Neutrophil (primary cell): ENCODE results near the gene PTPRN2.

ENCODE experiments used
- H3K27ac ChIP-seq: fragments of 200-600 bp; sonication (generic); 2 replicates; pipeline ENCODE4 v1.5.1; 2016; ENCODE audit warnings: mild to moderate bottlenecking, moderate library complexity
- H3K27me3 ChIP-seq: fragments of 200-600 bp; sonication (generic); 2 replicates; pipeline ENCODE4 v1.6.0; 2016; ENCODE audit warnings: mild to moderate bottlenecking
- H3K36me3 ChIP-seq: fragments of 200-600 bp; sonication (generic); 2 replicates; pipeline ENCODE4 v1.5.1; 2017
- H3K4me1 ChIP-seq, 2 experiments: fragments of 200-600 bp in 1 of 2; sonication (generic) in 1 of 2; 1 replicate in 1 of 2; 2 replicates in 1 of 2; pipeline versions ENCODE4 v1.5.1 to v1.6.1; 2013 to 2016; ENCODE audit warnings: low read depth in 1 of 2, low read length in 1 of 2, mild to moderate bottlenecking in 1 of 2, moderate library complexity in 1 of 2; ENCODE audit not compliant: control insufficient read depth in 1 of 2, insufficient read depth in 1 of 2
- H3K4me3 ChIP-seq, 2 experiments: fragments of 200-600 bp in 1 of 2; sonication (generic) in 1 of 2; 1 replicate in 1 of 2; 2 replicates in 1 of 2; pipeline ENCODE4 v1.5.1; 2013 to 2016; ENCODE audit warnings: low read depth in 1 of 2, low read length in 1 of 2, mild to moderate bottlenecking in 1 of 2, moderate library complexity in 1 of 2
- H3K9me3 ChIP-seq: fragments of 200-600 bp; sonication (generic); 2 replicates; pipeline ENCODE4 v1.5.1; 2016
- TF ChIP-seq, protein P1 (sequence below): fragments of 200-600 bp; sonication (generic); IDR thresholded peaks from 2 replicates; pipeline ENCODE4 v1.5.1; 2016; ENCODE audit warnings: antibody characterized with exemption

The PTPRN2 gene

DNA sequence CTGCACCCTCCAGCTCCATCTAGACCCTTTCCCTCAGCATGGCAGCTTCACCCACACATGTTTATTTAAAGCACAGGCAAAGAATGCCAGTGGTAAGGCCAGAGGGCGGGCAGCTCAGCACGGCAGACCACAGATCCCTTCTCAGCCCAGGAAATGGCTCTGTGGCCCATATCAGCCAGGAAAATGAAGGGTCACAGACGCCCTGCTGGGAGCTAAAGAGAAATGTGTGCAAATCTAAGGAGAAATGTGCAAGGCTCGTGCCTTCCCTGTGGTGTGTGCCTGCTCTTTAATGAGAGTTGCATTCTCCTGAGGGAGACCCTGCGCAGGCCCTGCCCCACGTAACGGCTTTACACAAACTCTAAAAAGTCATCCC lies 23.0 kb downstream of the PTPRN2 start:
- TF ChIP-seq, protein P1, sequence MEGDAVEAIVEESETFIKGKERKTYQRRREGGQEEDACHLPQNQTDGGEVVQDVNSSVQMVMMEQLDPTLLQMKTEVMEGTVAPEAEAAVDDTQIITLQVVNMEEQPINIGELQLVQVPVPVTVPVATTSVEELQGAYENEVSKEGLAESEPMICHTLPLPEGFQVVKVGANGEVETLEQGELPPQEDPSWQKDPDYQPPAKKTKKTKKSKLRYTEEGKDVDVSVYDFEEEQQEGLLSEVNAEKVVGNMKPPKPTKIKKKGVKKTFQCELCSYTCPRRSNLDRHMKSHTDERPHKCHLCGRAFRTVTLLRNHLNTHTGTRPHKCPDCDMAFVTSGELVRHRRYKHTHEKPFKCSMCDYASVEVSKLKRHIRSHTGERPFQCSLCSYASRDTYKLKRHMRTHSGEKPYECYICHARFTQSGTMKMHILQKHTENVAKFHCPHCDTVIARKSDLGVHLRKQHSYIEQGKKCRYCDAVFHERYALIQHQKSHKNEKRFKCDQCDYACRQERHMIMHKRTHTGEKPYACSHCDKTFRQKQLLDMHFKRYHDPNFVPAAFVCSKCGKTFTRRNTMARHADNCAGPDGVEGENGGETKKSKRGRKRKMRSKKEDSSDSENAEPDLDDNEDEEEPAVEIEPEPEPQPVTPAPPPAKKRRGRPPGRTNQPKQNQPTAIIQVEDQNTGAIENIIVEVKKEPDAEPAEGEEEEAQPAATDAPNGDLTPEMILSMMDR = no peak
- Histone ChIP-seq H3K4me1 (no peaks in the 10 kb centered on the region), H3K9me3 (no peaks in the 10 kb centered on the region), H3K27ac (no peak overlapping the region), H3K36me3 (no peaks in the 10 kb centered on the region), H3K4me3 (no peak overlapping the region), H3K27me3 (peaks cover 71% of the 10 kb centered on the region)

- TF ChIP-seq, protein P1 = no peak
- H3K4me3 ChIP-seq = no peak overlapping the region
- H3K4me1 ChIP-seq = no peaks in the 10 kb centered on the region
- no peak overlapping the region for H3K27ac ChIP-seq
- peaks cover 65% of the 10 kb centered on the region for H3K27me3 ChIP-seq
- H3K9me3 ChIP-seq = no peaks in the 10 kb centered on the region
- H3K36me3 ChIP-seq = no peaks in the 10 kb centered on the region
These were observed 23.5 kb downstream of the PTPRN2 start for GRCh38 chr7:158563911-158564662.

DNA sequence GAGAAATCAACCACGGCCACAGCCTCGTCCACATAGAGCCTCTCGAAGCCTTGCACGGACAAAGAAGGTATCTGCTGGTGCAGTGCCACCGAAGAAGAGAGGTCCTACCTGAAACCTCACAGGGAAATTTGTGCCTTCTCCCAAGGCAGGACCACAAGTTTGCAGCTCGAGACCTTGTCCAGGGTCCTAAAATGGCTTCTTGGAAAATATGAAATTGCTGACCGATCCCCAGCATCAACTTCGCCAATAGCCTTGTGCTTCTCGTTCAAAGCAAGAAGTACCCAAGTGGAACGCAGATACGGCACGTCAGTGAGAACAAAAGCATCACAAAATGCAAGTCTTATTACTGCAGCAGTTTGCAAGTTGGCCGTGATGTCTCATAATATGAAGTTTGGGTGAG lies 24.6 kb downstream of the PTPRN2 start:
- H3K27ac ChIP-seq = no peak overlapping the region
- no peak overlapping the region for H3K4me3 ChIP-seq
- H3K36me3 ChIP-seq = no peaks in the 10 kb centered on the region
- no peaks in the 10 kb centered on the region for H3K9me3 ChIP-seq
- H3K27me3 ChIP-seq = peaks cover 55% of the 10 kb centered on the region
- no peaks in the 10 kb centered on the region for H3K4me1 ChIP-seq
- TF ChIP-seq, protein P1 = no peak

DNA sequence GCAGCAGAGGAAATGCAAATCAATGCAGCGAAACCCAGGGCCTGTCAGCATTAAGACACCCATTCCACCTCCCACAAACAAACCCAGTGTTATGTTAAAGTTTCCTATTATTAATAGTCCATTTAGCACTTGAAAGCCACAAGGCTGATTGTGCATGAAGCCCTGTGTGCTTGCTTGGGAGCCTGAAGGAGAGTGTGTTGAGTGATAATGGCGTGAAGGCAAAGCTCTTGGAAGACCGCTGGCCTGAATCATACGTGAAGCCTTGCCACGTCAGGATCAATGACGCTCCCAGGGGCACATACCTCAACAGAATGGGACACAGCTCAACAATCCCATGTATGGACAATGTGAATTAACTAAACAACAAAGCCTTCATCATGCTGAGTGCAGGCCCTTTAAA lies 25.1 kb downstream of the PTPRN2 start:
- no peaks in the 10 kb centered on the region for H3K36me3 ChIP-seq
- TF ChIP-seq, protein P1 = no peak
- no peaks in the 10 kb centered on the region for H3K4me1 ChIP-seq
- H3K27me3 ChIP-seq = peaks cover 49% of the 10 kb centered on the region
- H3K4me3 ChIP-seq = no peak overlapping the region
- no peaks in the 10 kb centered on the region for H3K9me3 ChIP-seq
- H3K27ac ChIP-seq = no peak overlapping the region

- Histone ChIP-seq H3K9me3 (no peaks in the 10 kb centered on the region), H3K4me3 (no peak overlapping the region), H3K36me3 (no peaks in the 10 kb centered on the region), H3K4me1 (no peaks in the 10 kb centered on the region), H3K27me3 (peaks cover 42% of the 10 kb centered on the region), H3K27ac (no peak overlapping the region)
- TF ChIP-seq, protein P1 = no peak
These were observed 26.0 kb downstream of the PTPRN2 start for GRCh38 chr7:158561659-158562058.
